ENCODE data around the gene RNASEH2C.
"Not testable (repeated sequence)": the region's sequence is repeated elsewhere in the genome, so short reads cannot be mapped to it uniquely, and the experiment has no call there.

The RNASEH2C gene

DNA sequence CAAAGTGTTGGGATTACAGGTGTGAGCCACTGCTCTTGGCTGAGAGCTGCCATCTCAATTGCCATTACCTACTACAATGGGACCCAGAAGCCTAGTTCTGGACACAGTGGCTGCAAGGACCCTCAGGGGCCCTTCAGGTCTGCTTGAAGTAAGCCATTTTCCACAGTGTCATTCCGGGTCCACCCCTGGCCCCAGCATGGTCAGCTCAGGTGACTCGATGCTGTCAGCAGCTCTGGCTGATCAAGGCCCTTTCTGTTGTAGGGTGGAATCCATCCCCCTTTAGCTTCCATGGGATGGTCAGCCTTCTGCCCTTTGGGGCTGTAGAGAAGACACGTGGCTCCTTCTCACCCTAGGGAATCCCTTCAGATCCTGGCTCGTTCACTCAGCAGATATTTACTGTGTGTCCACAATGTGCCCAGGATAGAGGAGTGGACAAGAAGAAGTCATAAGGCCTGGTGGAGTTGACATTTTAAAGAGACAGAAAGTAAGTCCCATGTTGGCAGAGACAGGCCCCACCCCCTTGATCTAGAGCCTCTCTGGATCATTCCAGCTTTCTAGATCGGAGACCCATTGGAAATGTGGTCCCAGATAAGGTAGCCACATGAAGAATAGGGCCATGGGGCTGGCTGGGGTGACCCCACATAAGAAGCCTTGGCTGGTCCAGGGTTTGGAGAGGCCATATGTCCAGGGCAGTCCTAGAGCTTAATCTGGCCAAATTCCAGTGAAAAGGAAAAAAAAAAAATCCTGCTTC is 23.6 kb downstream of the RNASEH2C start:
- Histone ChIP-seq H3K27me3 (ENCODE audit: control insufficient read depth, insufficient read depth, low read length) (no peaks in the 10 kb centered on the region), H3K36me3 (ENCODE audit: control insufficient read depth, insufficient read depth, low read length) (no peaks in the 10 kb centered on the region), H3K4me1 (ENCODE audit: control insufficient read depth, insufficient read depth, low read length) (0 out of 2 replicates have a peak, but pooled peaks cover 1% of the 10 kb centered on the region), H3K4me3 (ENCODE audit: low read length) (no peak overlapping the region), H3K9me3 (ENCODE audit: control insufficient read depth, insufficient read depth, low read length) (peaks cover 2% of the 10 kb centered on the region; the same call in 1 of the 2 replicates), H3K27ac (ENCODE audit: low read length) (no peak overlapping the region)
- WGBS (ENCODE audit: insufficient coverage, insufficient read length) = no CpG with 5 or more reads among the region's 5 CpGs
- no peak for DNase-seq (ENCODE audit: low read depth, low spot score)

DNA sequence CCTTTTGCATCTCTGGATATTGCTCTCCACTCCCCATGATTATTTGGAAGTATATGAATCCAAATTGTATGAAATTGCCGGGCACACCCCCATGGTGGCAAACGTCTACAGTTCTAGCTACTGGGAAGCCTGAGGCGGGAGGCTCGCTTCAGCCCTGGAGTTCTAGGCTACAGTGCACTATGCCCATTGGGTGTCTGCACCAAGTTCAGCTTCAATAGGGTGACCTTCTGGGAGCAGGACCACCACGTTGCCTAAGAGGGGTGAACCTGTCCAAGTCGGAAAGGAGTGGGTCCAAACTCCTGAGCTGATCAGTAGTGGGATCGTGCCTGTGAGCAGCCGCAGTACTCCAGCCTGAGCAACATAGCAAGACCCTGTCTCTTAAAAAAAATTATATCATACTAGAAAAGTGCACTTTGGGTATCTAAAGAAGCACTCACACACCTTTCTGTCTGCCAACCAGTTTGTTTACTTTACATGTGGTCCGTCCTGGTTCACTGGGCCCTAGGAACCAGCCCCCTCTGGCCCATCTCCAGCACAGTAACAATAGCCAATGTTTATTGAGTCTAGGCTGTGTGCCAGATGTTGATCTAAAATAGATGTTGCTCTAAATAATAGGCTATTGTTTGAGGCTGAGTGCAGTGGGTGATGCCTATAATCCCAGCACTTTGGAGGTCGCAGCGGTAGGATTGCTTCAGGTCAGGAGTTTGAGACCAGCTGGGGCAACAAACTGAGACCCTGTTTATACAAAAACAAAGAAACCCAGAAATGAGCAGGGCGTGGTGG is 24.9 kb downstream of the RNASEH2C start:
- H3K4me3 ChIP-seq (ENCODE audit: low read length) = no peak overlapping the region
- no peak for DNase-seq (ENCODE audit: low read depth, low spot score)
- peaks cover 2% of the 10 kb centered on the region; the same call in 1 of the 2 replicates for H3K9me3 ChIP-seq (ENCODE audit: control insufficient read depth, insufficient read depth, low read length)
- no peak overlapping the region for H3K27ac ChIP-seq (ENCODE audit: low read length)
- no peaks in the 10 kb centered on the region for H3K36me3 ChIP-seq (ENCODE audit: control insufficient read depth, insufficient read depth, low read length)
- H3K27me3 ChIP-seq (ENCODE audit: control insufficient read depth, insufficient read depth, low read length) = no peaks in the 10 kb centered on the region
- H3K4me1 ChIP-seq (ENCODE audit: control insufficient read depth, insufficient read depth, low read length) = 0 out of 2 replicates have a peak, but pooled peaks cover 1% of the 10 kb centered on the region
- WGBS (ENCODE audit: insufficient coverage, insufficient read length) = no CpG with 5 or more reads among the region's 12 CpGs

DNA sequence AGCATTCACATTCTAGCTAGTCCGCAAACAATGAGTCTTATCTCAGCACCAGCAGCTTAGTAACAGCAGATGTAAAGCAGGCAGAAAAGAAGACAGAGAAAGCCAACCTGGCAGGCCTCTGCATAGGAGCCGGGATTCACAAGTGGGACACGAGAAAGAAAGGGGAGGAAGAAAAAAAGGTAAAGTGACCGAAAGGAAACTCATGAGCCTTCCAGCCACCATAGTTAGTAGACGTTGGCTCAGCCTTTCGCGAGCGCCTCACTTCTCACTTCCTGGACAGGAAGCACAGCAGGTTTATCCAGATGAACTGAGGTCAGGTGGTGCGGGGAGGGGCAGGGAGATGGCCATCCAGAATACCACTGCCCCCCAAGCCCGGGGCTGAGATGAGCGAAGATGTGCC is 28.2 kb downstream of the RNASEH2C start:
- no peak for DNase-seq (ENCODE audit: low read depth, low spot score)
- Histone ChIP-seq H3K9me3 (ENCODE audit: control insufficient read depth, insufficient read depth, low read length) (no peaks in the 10 kb centered on the region), H3K36me3 (ENCODE audit: control insufficient read depth, insufficient read depth, low read length) (no peaks in the 10 kb centered on the region), H3K27ac (ENCODE audit: low read length) (no peak overlapping the region), H3K4me3 (ENCODE audit: low read length) (no peak overlapping the region), H3K4me1 (ENCODE audit: control insufficient read depth, insufficient read depth, low read length) (0 out of 2 replicates have a peak, but pooled peaks cover 1% of the 10 kb centered on the region), H3K27me3 (ENCODE audit: control insufficient read depth, insufficient read depth, low read length) (no peaks in the 10 kb centered on the region)
- no CpG with 5 or more reads among the region's 11 CpGs for WGBS (ENCODE audit: insufficient coverage, insufficient read length)

DNA sequence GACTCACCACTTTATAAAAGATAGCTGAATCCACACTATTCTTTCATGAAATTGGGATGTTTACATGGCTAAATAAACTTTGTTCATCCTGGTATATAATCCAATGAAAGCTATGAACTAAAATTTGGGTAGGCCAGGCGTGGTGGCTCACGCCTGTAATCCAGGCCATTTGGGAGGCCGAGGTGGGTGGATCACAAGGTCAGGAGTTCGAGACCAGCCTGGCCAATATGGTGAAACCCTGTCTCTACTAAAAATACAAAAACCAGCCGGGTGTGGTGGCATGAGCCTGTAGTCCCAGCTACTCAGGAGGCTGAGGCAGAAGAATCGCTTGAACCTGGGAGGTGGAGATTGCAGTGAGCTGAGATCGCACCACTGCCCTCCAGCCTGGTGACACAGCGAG is 28.8 kb downstream of the RNASEH2C start:
- H3K4me1 ChIP-seq (ENCODE audit: control insufficient read depth, insufficient read depth, low read length); H3K4me3 ChIP-seq (ENCODE audit: low read length); H3K27me3 ChIP-seq (ENCODE audit: control insufficient read depth, insufficient read depth, low read length); DNase-seq (ENCODE audit: low read depth, low spot score); H3K36me3 ChIP-seq (ENCODE audit: control insufficient read depth, insufficient read depth, low read length); H3K27ac ChIP-seq (ENCODE audit: low read length); H3K9me3 ChIP-seq (ENCODE audit: control insufficient read depth, insufficient read depth, low read length): not testable (repeated sequence)
- no CpG with 5 or more reads among the region's 8 CpGs for WGBS (ENCODE audit: insufficient coverage, insufficient read length)

- Histone ChIP-seq H3K9me3 (ENCODE audit: control insufficient read depth, insufficient read depth, low read length) (no peaks in the 10 kb centered on the region), H3K4me3 (ENCODE audit: low read length) (no peak overlapping the region), H3K36me3 (ENCODE audit: control insufficient read depth, insufficient read depth, low read length) (no peaks in the 10 kb centered on the region), H3K27me3 (ENCODE audit: control insufficient read depth, insufficient read depth, low read length) (no peaks in the 10 kb centered on the region), H3K4me1 (ENCODE audit: control insufficient read depth, insufficient read depth, low read length) (peaks cover 2% of the 10 kb centered on the region; the same call in 1 of the 2 replicates), H3K27ac (ENCODE audit: low read length) (no peak overlapping the region)
- WGBS (ENCODE audit: insufficient coverage, insufficient read length) = no CpG with 5 or more reads among the region's 8 CpGs
- DNase-seq (ENCODE audit: low read depth, low spot score) = no peak
Measured at GRCh38 chr11:65685981-65686380, 34.6 kb downstream of the RNASEH2C start.

DNA sequence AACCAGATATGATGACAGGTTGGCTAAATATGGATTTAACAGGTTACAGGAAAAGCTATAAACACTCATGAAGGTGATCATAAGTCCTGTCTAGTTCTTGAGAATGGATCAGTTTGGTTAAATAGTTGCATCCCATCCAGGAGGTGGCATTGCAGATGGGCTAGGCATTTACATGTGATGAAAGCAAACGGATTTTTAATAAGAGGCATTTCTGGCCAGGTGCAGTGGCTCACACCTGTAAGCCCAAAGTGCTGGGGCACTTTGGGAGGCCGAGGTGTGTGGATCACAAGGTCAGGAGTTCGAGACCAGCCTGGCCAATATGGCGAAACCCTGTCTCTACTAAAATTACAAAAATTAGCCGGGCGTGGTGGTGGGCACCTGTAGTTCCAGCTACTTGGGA is 37.1 kb downstream of the RNASEH2C start:
- H3K4me3 ChIP-seq (ENCODE audit: low read length); H3K36me3 ChIP-seq (ENCODE audit: control insufficient read depth, insufficient read depth, low read length); DNase-seq (ENCODE audit: low read depth, low spot score); H3K27ac ChIP-seq (ENCODE audit: low read length); H3K27me3 ChIP-seq (ENCODE audit: control insufficient read depth, insufficient read depth, low read length); H3K9me3 ChIP-seq (ENCODE audit: control insufficient read depth, insufficient read depth, low read length); H3K4me1 ChIP-seq (ENCODE audit: control insufficient read depth, insufficient read depth, low read length): not testable (repeated sequence)
- no CpG with 5 or more reads among the region's 6 CpGs for WGBS (ENCODE audit: insufficient coverage, insufficient read length)

GRCh38 chr11:65680192-65680743 is 40.3 kb downstream of the RNASEH2C start:
- Histone ChIP-seq H3K36me3 (ENCODE audit: control insufficient read depth, insufficient read depth, low read length) (no peaks in the 10 kb centered on the region), H3K27me3 (ENCODE audit: control insufficient read depth, insufficient read depth, low read length) (no peaks in the 10 kb centered on the region), H3K27ac (ENCODE audit: low read length) (no peak overlapping the region), H3K9me3 (ENCODE audit: control insufficient read depth, insufficient read depth, low read length) (no peaks in the 10 kb centered on the region), H3K4me3 (ENCODE audit: low read length) (no peak overlapping the region), H3K4me1 (ENCODE audit: control insufficient read depth, insufficient read depth, low read length) (no peaks in the 10 kb centered on the region)
- DNase-seq (ENCODE audit: low read depth, low spot score) = no peak
- WGBS (ENCODE audit: insufficient coverage, insufficient read length) = no CpG with 5 or more reads among the region's 5 CpGs

DNA sequence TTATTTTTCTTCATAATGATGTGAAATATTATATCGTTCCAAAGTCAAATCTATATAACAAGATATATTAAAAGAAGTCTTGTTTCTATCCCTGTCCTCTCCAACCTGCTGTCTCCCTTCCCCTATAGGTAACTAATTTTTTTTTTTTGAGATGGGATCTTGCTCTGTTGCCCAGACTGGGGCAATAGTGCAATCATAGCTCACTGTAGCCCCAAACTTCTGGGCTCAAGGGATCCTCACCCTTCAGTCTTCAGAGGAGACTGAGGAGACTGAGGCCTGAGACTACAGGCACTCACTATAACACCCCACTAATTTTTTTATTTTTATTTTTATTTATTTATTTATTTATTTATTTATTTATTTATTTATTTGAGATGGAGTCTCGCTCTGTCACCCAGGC is 47.6 kb downstream of the RNASEH2C start:
- Histone ChIP-seq H3K27me3 (ENCODE audit: control insufficient read depth, insufficient read depth, low read length) (no peaks in the 10 kb centered on the region), H3K4me3 (ENCODE audit: low read length) (no peak overlapping the region), H3K9me3 (ENCODE audit: control insufficient read depth, insufficient read depth, low read length) (no peaks in the 10 kb centered on the region), H3K4me1 (ENCODE audit: control insufficient read depth, insufficient read depth, low read length) (no peaks in the 10 kb centered on the region), H3K36me3 (ENCODE audit: control insufficient read depth, insufficient read depth, low read length) (no peaks in the 10 kb centered on the region), H3K27ac (ENCODE audit: low read length) (no peak overlapping the region)
- no peak for DNase-seq (ENCODE audit: low read depth, low spot score)
- WGBS (ENCODE audit: insufficient coverage, insufficient read length) = no CpG with 5 or more reads among the region's 2 CpGs

- Histone ChIP-seq H3K4me3 (ENCODE audit: low read length) (no peak overlapping the region), H3K27me3 (ENCODE audit: control insufficient read depth, insufficient read depth, low read length) (no peaks in the 10 kb centered on the region), H3K36me3 (ENCODE audit: control insufficient read depth, insufficient read depth, low read length) (no peaks in the 10 kb centered on the region), H3K4me1 (ENCODE audit: control insufficient read depth, insufficient read depth, low read length) (no peaks in the 10 kb centered on the region), H3K27ac (ENCODE audit: low read length) (no peak overlapping the region), H3K9me3 (ENCODE audit: control insufficient read depth, insufficient read depth, low read length) (no peaks in the 10 kb centered on the region)
- no peak for DNase-seq (ENCODE audit: low read depth, low spot score)
Measured at GRCh38 chr11:65672180-65672860, 48.3 kb downstream of the RNASEH2C start.

Measured in iPS DF 6.9 (cell line).